DND-41 (cell line): ENCODE measurements around the gene NME7.

Source experiments
- ATAC-seq: fragments of 200-7000 bp; cut with Tn5 transposase; 3 replicates; pipeline ENCODE4 v1.9.1; 2021; ENCODE audit warnings: low read depth; ENCODE audit not compliant: insufficient read depth
- DNase-seq: peaks from one replicate; pipeline ENCODE4 v3.0.0-alpha.2; 2020
- H2AFZ ChIP-seq: 2 replicates; pipeline ENCODE4 v1.6.0; 2012; ENCODE audit warnings: low read depth, low read length
- H3K27ac ChIP-seq: 2 replicates; pipeline ENCODE4 v1.5.1; 2012; ENCODE audit warnings: low read length, inconsistent platforms
- H3K27me3 ChIP-seq: fragments of 200-600 bp; sonication (generic); 2 replicates; pipeline ENCODE4 v1.6.0; 2012; ENCODE audit warnings: low read length, mild to moderate bottlenecking, inconsistent platforms; ENCODE audit not compliant: insufficient read depth, poor library complexity
- H3K36me3 ChIP-seq: 2 replicates; pipeline ENCODE4 v1.5.1; 2012; ENCODE audit warnings: low read length, inconsistent platforms; ENCODE audit not compliant: insufficient read depth
- H3K4me1 ChIP-seq: 2 replicates; pipeline ENCODE4 v1.5.1; 2012; ENCODE audit warnings: mild to moderate bottlenecking, low read length; ENCODE audit not compliant: insufficient read depth
- H3K4me2 ChIP-seq: 2 replicates; pipeline ENCODE4 v1.6.0; 2012; ENCODE audit warnings: mild to moderate bottlenecking, moderate library complexity, low read length, inconsistent platforms; ENCODE audit not compliant: insufficient read depth
- H3K4me3 ChIP-seq, 2 experiments: fragments of 200-600 bp in 1 of 2; shearing (Covaris generic) in 1 of 2; 2 replicates each; pipeline ENCODE4 v1.5.1; 2012 to 2016; ENCODE audit warnings: inconsistent platforms in 2 of 2, low read length in 2 of 2, mild to moderate bottlenecking in 2 of 2, low read depth in 1 of 2, moderate library complexity in 1 of 2
- H3K79me2 ChIP-seq: 2 replicates; pipeline ENCODE4 v1.6.0; 2012; ENCODE audit warnings: low read length, inconsistent platforms; ENCODE audit not compliant: insufficient read depth
- H3K9ac ChIP-seq: 2 replicates; pipeline ENCODE4 v1.6.0; 2012; ENCODE audit warnings: low read depth, mild to moderate bottlenecking, inconsistent platforms, low read length, moderate library complexity
- H3K9me3 ChIP-seq: 2 replicates; pipeline ENCODE4 v1.5.1; 2012; ENCODE audit warnings: low read length, moderate library complexity, mild to moderate bottlenecking, inconsistent platforms; ENCODE audit not compliant: insufficient read depth, severe bottlenecking
- H4K20me1 ChIP-seq: 2 replicates; pipeline ENCODE4 v1.6.0; 2012; ENCODE audit warnings: low read length; ENCODE audit not compliant: insufficient read depth
- EZH2 ChIP-seq: IDR thresholded peaks from 3 replicates; pipeline ENCODE4 v1.6.1; 2012; ENCODE audit warnings: borderline replicate concordance, low read depth, mild to moderate bottlenecking, moderate library complexity, low read length, inconsistent platforms; ENCODE audit not compliant: severe bottlenecking
- TF ChIP-seq, protein P1 (sequence below): IDR thresholded peaks from 2 replicates; pipeline ENCODE4 v1.5.1; 2012; ENCODE audit warnings: borderline replicate concordance, low read length, moderate library complexity, mild to moderate bottlenecking; ENCODE audit not compliant: poor library complexity, severe bottlenecking; ENCODE audit errors: extremely low read depth

Gene NME7

GRCh38 chr1:169298441-169298840, 69.2 kb downstream of the NME7 start:
- no peaks in the 10 kb centered on the region for H3K36me3 ChIP-seq
- no peak overlapping the region for H3K4me2 ChIP-seq
- ATAC-seq (no peak), DNase-seq (no peak)
- H3K79me2 ChIP-seq, result no peaks in the 10 kb centered on the region
- no peaks in the 10 kb centered on the region for H3K4me1 ChIP-seq
- H3K9me3 ChIP-seq, result no peaks in the 10 kb centered on the region
- no peak overlapping the region for H3K9ac ChIP-seq
- no peaks in the 10 kb centered on the region for H3K27me3 ChIP-seq
- no peak overlapping the region for H3K27ac ChIP-seq
- TF ChIP-seq EZH2, result no peak
- TF ChIP-seq, protein P1, sequence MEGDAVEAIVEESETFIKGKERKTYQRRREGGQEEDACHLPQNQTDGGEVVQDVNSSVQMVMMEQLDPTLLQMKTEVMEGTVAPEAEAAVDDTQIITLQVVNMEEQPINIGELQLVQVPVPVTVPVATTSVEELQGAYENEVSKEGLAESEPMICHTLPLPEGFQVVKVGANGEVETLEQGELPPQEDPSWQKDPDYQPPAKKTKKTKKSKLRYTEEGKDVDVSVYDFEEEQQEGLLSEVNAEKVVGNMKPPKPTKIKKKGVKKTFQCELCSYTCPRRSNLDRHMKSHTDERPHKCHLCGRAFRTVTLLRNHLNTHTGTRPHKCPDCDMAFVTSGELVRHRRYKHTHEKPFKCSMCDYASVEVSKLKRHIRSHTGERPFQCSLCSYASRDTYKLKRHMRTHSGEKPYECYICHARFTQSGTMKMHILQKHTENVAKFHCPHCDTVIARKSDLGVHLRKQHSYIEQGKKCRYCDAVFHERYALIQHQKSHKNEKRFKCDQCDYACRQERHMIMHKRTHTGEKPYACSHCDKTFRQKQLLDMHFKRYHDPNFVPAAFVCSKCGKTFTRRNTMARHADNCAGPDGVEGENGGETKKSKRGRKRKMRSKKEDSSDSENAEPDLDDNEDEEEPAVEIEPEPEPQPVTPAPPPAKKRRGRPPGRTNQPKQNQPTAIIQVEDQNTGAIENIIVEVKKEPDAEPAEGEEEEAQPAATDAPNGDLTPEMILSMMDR, result no peak
- no peak overlapping the region for H3K4me3 ChIP-seq
- H4K20me1 ChIP-seq, result no peaks in the 10 kb centered on the region
- H2AFZ ChIP-seq, result no peak overlapping the region

DNA sequence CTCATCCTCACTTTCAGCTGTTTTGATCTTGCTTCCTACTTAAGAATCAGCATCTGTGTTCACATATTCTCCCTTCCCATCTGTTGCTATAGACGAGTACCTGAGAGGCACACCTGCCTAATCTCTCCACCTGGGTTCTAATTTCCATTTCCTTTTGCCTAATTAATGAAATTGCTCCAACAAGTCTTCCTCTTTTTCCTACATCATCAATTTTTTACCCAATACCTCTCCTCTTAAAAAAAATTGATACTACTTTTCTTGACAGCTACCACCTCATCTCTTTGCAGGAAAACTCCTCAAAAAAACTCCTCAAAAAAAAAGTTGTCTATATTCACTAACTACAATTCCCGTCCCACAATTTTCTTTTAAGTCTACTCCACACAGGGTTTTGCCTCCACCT, 71.8 kb downstream of the NME7 start:
- Histone ChIP-seq H2AFZ (no peak overlapping the region), H3K36me3 (no peaks in the 10 kb centered on the region), H3K27me3 (no peaks in the 10 kb centered on the region), H3K9me3 (no peaks in the 10 kb centered on the region), H3K4me3 (no peak overlapping the region), H3K79me2 (no peaks in the 10 kb centered on the region), H3K4me2 (no peak overlapping the region), H3K4me1 (no peaks in the 10 kb centered on the region), H3K27ac (no peak overlapping the region), H4K20me1 (no peaks in the 10 kb centered on the region), H3K9ac (no peak overlapping the region)
- no peak for ATAC-seq
- TF ChIP-seq, protein P1, result no peak
- no peak for TF ChIP-seq EZH2
- no peak for DNase-seq

DNA sequence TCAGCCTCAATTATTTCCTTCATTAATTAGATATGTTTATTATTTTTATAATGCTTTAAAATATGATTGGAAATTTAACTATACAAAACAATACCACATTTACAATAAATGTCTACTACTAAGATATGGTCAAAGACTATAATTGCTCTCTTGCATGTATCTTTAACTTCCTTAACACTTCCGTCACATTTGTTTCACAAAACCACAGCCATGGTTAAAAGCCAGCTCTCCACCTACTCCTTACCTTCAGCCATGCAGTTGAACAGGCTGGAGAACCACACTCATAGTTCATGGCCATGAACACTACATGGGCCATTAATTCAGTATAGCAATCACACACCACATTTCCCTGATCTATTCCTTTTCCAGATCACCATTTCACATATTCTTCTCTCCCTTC, 72.2 kb downstream of the NME7 start:
- Histone ChIP-seq H3K27me3 (no peaks in the 10 kb centered on the region), H3K9me3 (no peaks in the 10 kb centered on the region), H3K4me3 (no peak overlapping the region), H3K4me1 (no peaks in the 10 kb centered on the region), H4K20me1 (no peaks in the 10 kb centered on the region), H3K27ac (no peak overlapping the region), H2AFZ (no peak overlapping the region), H3K36me3 (no peaks in the 10 kb centered on the region), H3K4me2 (no peak overlapping the region), H3K79me2 (no peaks in the 10 kb centered on the region), H3K9ac (no peak overlapping the region)
- DNase-seq (no peak), ATAC-seq (no peak)
- TF ChIP-seq, protein P1, result no peak
- no peak for TF ChIP-seq EZH2

DNA sequence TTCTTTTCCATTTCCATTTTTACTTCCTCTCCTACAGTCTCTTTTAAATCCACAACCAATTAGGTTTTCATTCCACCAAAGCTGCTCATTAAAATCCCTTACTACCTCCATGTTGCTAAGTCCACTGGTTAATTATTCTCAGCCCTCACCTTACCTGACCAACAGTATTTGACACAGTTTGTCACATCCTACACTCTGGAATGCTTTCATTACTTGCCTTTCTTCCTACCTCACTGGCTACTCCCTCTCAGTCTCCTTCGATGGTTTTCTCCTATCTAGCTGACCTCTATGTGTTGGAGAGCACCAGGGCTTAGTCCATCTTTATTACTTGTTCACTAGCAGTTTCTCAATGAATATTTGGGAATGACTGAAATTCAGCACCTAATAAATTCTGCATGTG, 78.6 kb downstream of the NME7 start:
- Histone ChIP-seq H3K4me1 (no peaks in the 10 kb centered on the region), H3K9ac (no peak overlapping the region), H3K27me3 (no peaks in the 10 kb centered on the region), H3K4me2 (no peak overlapping the region), H3K79me2 (no peaks in the 10 kb centered on the region), H3K36me3 (no peaks in the 10 kb centered on the region), H2AFZ (no peak overlapping the region), H3K27ac (no peak overlapping the region), H4K20me1 (no peaks in the 10 kb centered on the region), H3K9me3 (no peaks in the 10 kb centered on the region), H3K4me3 (no peak overlapping the region)
- no peak for DNase-seq
- no peak for TF ChIP-seq EZH2
- TF ChIP-seq, protein P1, result no peak
- ATAC-seq, result no peak
